ENCODE data around the gene SYCE3.

SYCE3 gene

GRCh38 chr22:50600538-50600937 lies 37.8 kb upstream of the SYCE3 start, which contains the start of gene MAPK8IP2:
Gene MAPK8IP2 (plus strand): TSS chr22:50600793. CDS start chr22:50600819, 26 bp downstream.
- no peak for DNase-seq (ENCODE audit: low read depth)

GRCh38 chr22:50599816-50600455 lies 37.2 kb upstream of the SYCE3 start:
- no peak for DNase-seq (ENCODE audit: low read depth)

- no peak for DNase-seq (ENCODE audit: low read depth)
These were observed 34.4 kb upstream of the SYCE3 start for GRCh38 chr22:50597097-50597496.

- no peak for DNase-seq (ENCODE audit: low read depth)
These were observed 32.5 kb upstream of the SYCE3 start for GRCh38 chr22:50595189-50595588.

- DNase-seq (ENCODE audit: low read depth) = no peak
These were observed 24.7 kb upstream of the SYCE3 start for GRCh38 chr22:50587407-50587806.

- no peak for DNase-seq (ENCODE audit: low read depth)
These were observed 23.7 kb upstream of the SYCE3 start for GRCh38 chr22:50586416-50586815.

- DNase-seq (ENCODE audit: low read depth) = no peak
These were observed 23.1 kb upstream of the SYCE3 start for GRCh38 chr22:50585781-50586180.

GRCh38 chr22:50585238-50585637 lies 22.5 kb upstream of the SYCE3 start:
- DNase-seq (ENCODE audit: low read depth) = no peak

GRCh38 chr22:50584106-50585096 lies 21.7 kb upstream of the SYCE3 start:
- no peak for DNase-seq (ENCODE audit: low read depth)

- DNase-seq (ENCODE audit: low read depth) = no peak
These were observed 20.7 kb upstream of the SYCE3 start for GRCh38 chr22:50583294-50583861.

GRCh38 chr22:50582493-50583293 lies 20.0 kb upstream of the SYCE3 start, which contains the start of gene CHKB:
Gene CHKB (minus strand): TSS chr22:50582849. CDS start chr22:50582781, 68 bp downstream.
- peak; percentile 96 for DNase-seq (ENCODE audit: low read depth)

GRCh38 chr22:50581950-50582492 lies 19.3 kb upstream of the SYCE3 start:
- no peak for DNase-seq (ENCODE audit: low read depth)

GRCh38 chr22:50581031-50581949 lies 18.6 kb upstream of the SYCE3 start:
- no peak for DNase-seq (ENCODE audit: low read depth)

- DNase-seq (ENCODE audit: low read depth) = no peak
These were observed 17.0 kb upstream of the SYCE3 start for GRCh38 chr22:50579752-50580151.

GRCh38 chr22:50578776-50579310 lies 16.1 kb upstream of the SYCE3 start:
- no peak for DNase-seq (ENCODE audit: low read depth)

- DNase-seq (ENCODE audit: low read depth) = no peak
These were observed 15.5 kb upstream of the SYCE3 start, which contains the start of gene CPT1B for GRCh38 chr22:50577987-50578775. Gene CPT1B (minus strand): TSS chr22:50578427. CDS start chr22:50577915, 512 bp downstream.

GRCh38 chr22:50577697-50577986 lies 14.9 kb upstream of the SYCE3 start:
- no peak for DNase-seq (ENCODE audit: low read depth)

- no peak for DNase-seq (ENCODE audit: low read depth)
These were observed 14.3 kb upstream of the SYCE3 start for GRCh38 chr22:50576806-50577696.
